Measurements from ENCODE around the gene CD38. TPM values are rescaled to one million over a fixed set of nuclear protein-coding genes. Genes with fewer than 3 reads are reported as not detected.

CD38 gene
- total and polyA plus RNA-seq, 12 donors = 1.7 to 18.4 (median 11.2) TPM

GRCh38 chr4:15754323-15754722 lies 23.8 kb upstream of the CD38 start:
- peak in 4 of 7 donors; percentile 23 to 55 (median 28) for DNase-seq
- whole genome bisulfite sequencing, 4 donors = 44 to 64% (median 53%) methylated on average over 4 of the region's 4 CpGs
- Histone ChIP-seq H3K4me3 (no peak overlapping the region), H3K36me3 (replicated peaks in 1 of 2) (no peaks in the 10 kb centered on the region), H3K27me3 (no peaks in the 10 kb centered on the region), H3K9me3 (replicated peaks in 1 of 3) (no peaks in the 10 kb centered on the region), H3K4me1 (replicated peaks in 1 of 2) (no peaks in the 10 kb centered on the region), H3K27ac (peak overlapping the region in 2 of 5 donors; percentile 14 to 31)
- intact Hi-C loops (cut with DNase I) = no loop called here
- TF ChIP-seq POLR2A (IDR thresholded peaks at IDR 0.05) = no peak
- no peak for TF ChIP-seq CTCF (IDR thresholded peaks at IDR 0.05)

DNA sequence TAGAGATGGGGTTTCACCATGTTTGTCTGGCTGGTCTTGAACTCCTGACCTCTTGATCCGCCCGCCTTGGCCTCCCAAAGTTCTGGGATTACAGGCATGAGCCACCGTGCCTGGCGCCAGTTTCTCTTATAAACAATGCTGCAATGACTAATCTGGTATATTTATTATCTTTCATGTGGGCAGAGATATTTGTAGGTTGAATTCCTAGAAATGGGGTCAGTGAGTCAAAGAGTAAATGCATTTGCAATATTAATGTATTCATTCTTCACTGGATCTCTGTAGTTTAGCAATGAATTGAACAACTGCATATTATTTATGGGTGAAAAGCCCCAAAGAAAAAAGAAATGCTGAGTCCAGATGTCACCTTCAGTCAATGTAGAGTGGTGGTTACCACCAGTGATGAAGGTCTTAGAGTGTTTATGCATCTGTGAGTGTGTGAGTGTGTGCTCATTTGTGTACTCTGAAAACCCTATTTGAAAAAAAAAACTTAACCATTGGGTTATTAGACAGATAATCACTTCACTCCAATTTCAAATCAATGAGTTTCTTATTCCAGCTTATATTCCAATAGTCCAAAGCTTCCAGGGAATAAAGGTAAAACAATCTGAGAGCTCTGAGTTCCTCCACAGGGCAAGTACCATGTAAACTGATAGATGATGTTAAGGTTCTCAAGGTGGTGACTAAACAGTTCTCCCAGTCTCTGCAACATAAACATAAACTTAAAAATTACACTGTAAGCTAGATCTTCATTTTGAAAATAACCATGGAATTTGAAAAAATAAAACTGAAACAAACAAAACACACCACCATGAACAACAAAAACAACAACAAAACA lies 22.6 kb upstream of the CD38 start:
- Histone ChIP-seq H3K4me3 (no peak overlapping the region), H3K27me3 (no peaks in the 10 kb centered on the region), H3K9me3 (replicated peaks in 1 of 3) (no peaks in the 10 kb centered on the region), H3K27ac (no peak overlapping the region), H3K4me1 (replicated peaks in 1 of 2) (no peaks in the 10 kb centered on the region), H3K36me3 (replicated peaks in 1 of 2) (no peaks in the 10 kb centered on the region)
- intact Hi-C loops (cut with DNase I) = no loop called here
- DNase-seq = no peak
- WGBS, 4 donors = 51 to 78% (median 66%) methylated on average over 4 of the region's 4 CpGs
- TF ChIP-seq POLR2A (IDR thresholded peaks at IDR 0.05) = no peak
- TF ChIP-seq CTCF (IDR thresholded peaks at IDR 0.05) = no peak

- no peak for TF ChIP-seq POLR2A (IDR thresholded peaks at IDR 0.05)
- TF ChIP-seq CTCF (IDR thresholded peaks at IDR 0.05) = no peak
- intact Hi-C loops (cut with DNase I) = no loop called here
- H3K36me3 ChIP-seq (replicated peaks in 1 of 2) = no peaks in the 10 kb centered on the region
- H3K9me3 ChIP-seq (replicated peaks in 1 of 3) = no peaks in the 10 kb centered on the region
- H3K4me1 ChIP-seq (replicated peaks in 1 of 2) = no peaks in the 10 kb centered on the region
- DNase-seq = no peak
- H3K27me3 ChIP-seq = no peaks in the 10 kb centered on the region
- WGBS, 4 donors = 59 to 72% (median 64%) methylated on average over 6 of the region's 6 CpGs
- no peak overlapping the region for H3K4me3 ChIP-seq
- no peak overlapping the region for H3K27ac ChIP-seq
Measured at GRCh38 chr4:15756361-15756861, 21.7 kb upstream of the CD38 start.

DNA sequence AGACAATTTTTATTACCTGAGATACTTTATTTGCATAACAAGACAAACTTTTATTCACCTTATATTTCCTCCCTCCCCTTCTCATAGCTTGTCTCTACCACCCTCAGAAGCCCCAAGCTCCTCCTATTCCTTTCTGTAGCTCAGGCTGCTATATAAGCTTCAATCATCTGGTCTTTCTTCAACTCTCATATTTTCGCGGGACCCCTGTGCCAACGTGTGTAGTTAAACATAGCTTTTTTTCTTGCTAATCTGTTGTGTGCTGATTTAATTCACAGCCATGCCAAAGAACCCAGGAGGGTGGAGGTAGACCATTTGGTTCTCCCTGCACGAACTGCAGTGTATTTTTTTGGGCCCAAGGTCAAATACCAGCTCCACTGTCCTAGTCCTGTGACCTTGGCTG lies 21.1 kb upstream of the CD38 start:
- intact Hi-C loops (cut with DNase I) = no loop called here
- Histone ChIP-seq H3K9me3 (replicated peaks in 1 of 3) (no peaks in the 10 kb centered on the region), H3K27ac (no peak overlapping the region), H3K36me3 (replicated peaks in 1 of 2) (no peaks in the 10 kb centered on the region), H3K27me3 (no peaks in the 10 kb centered on the region), H3K4me1 (replicated peaks in 1 of 2) (no peaks in the 10 kb centered on the region), H3K4me3 (no peak overlapping the region)
- no peak for TF ChIP-seq CTCF (IDR thresholded peaks at IDR 0.05)
- TF ChIP-seq POLR2A (IDR thresholded peaks at IDR 0.05) = no peak
- WGBS, 4 donors = 39 to 52% (median 49%) methylated on average over 4 of the region's 4 CpGs
- no peak for DNase-seq

Measured in adrenal gland (tissue), 12 donors.